ENCODE measurements around the gene USP9X. TPM values are rescaled to one million over a fixed set of nuclear protein-coding genes. Genes with fewer than 3 reads are reported as not detected.
"Not testable (repeated sequence)": the region's sequence is repeated elsewhere in the genome, so short reads cannot be mapped to it uniquely, and the experiment has no call there.

Gene USP9X
- total RNA-seq, 1 donor from 2014 or later, result 75.3 TPM

GRCh38 chrX:41110801-41111625 lies 25.8 kb downstream of the USP9X start:
- Mint-ChIP-seq H3K9me3 (ENCODE audit: low read depth) (peaks cover 10% of the 10 kb centered on the region), H3K36me3 (ENCODE audit: insufficient read depth) (peaks cover 5% of the 10 kb centered on the region), H3K27me3 (no peaks in the 10 kb centered on the region), H3K4me1 (ENCODE audit: low read depth) (peaks cover 29% of the 10 kb centered on the region), H3K4me3 (ENCODE audit: low read depth) (no peak overlapping the region), H3K27ac (no peak overlapping the region)
- DNase-seq (ENCODE audit: low spot score, unreplicated experiment), result no peak
- no peak for TF ChIP-seq CTCF (IDR thresholded peaks at IDR 0.05; ENCODE audit: unreplicated experiment)

- H3K4me3 Mint-ChIP-seq (ENCODE audit: low read depth); H3K36me3 Mint-ChIP-seq (ENCODE audit: insufficient read depth); DNase-seq (ENCODE audit: low spot score, unreplicated experiment); H3K27me3 Mint-ChIP-seq: not testable (repeated sequence)
- Mint-ChIP-seq H3K27ac (peak overlapping the region; percentile 45), H3K9me3 (ENCODE audit: low read depth) (peaks cover 10% of the 10 kb centered on the region), H3K4me1 (ENCODE audit: low read depth) (peaks cover 16% of the 10 kb centered on the region)
- TF ChIP-seq CTCF (IDR thresholded peaks at IDR 0.05; ENCODE audit: unreplicated experiment), result peak; percentile 74
Measured at GRCh38 chrX:41115104-41115425, 29.8 kb downstream of the USP9X start.

GRCh38 chrX:41116948-41117347 lies 31.7 kb downstream of the USP9X start:
- no peak for TF ChIP-seq CTCF (IDR thresholded peaks at IDR 0.05; ENCODE audit: unreplicated experiment)
- H3K9me3 Mint-ChIP-seq (ENCODE audit: low read depth), result peaks cover 9% of the 10 kb centered on the region
- no peaks in the 10 kb centered on the region for H3K27me3 Mint-ChIP-seq
- DNase-seq (ENCODE audit: low spot score, unreplicated experiment), result no peak
- H3K27ac Mint-ChIP-seq, result no peak overlapping the region
- H3K4me3 Mint-ChIP-seq (ENCODE audit: low read depth), result no peak overlapping the region
- H3K4me1 Mint-ChIP-seq (ENCODE audit: low read depth), result peaks cover 7% of the 10 kb centered on the region
- H3K36me3 Mint-ChIP-seq (ENCODE audit: insufficient read depth), result peaks cover 2% of the 10 kb centered on the region

- Mint-ChIP-seq H3K27me3 (no peaks in the 10 kb centered on the region), H3K27ac (no peak overlapping the region), H3K4me1 (ENCODE audit: low read depth) (peaks cover 9% of the 10 kb centered on the region), H3K4me3 (ENCODE audit: low read depth) (no peak overlapping the region), H3K9me3 (ENCODE audit: low read depth) (peaks cover 17% of the 10 kb centered on the region), H3K36me3 (ENCODE audit: insufficient read depth) (peaks cover 3% of the 10 kb centered on the region)
- TF ChIP-seq CTCF (IDR thresholded peaks at IDR 0.05; ENCODE audit: unreplicated experiment), result no peak
- no peak for DNase-seq (ENCODE audit: low spot score, unreplicated experiment)
Measured at GRCh38 chrX:41118156-41118555, 32.9 kb downstream of the USP9X start.

- no peak for TF ChIP-seq CTCF (IDR thresholded peaks at IDR 0.05; ENCODE audit: unreplicated experiment)
- DNase-seq (ENCODE audit: low spot score, unreplicated experiment), result no peak
- no peaks in the 10 kb centered on the region for H3K27me3 Mint-ChIP-seq
- H3K36me3 Mint-ChIP-seq (ENCODE audit: insufficient read depth), result peaks cover 7% of the 10 kb centered on the region
- H3K9me3 Mint-ChIP-seq (ENCODE audit: low read depth), result peaks cover 17% of the 10 kb centered on the region
- H3K4me3 Mint-ChIP-seq (ENCODE audit: low read depth), result no peak overlapping the region
- peaks cover 9% of the 10 kb centered on the region for H3K4me1 Mint-ChIP-seq (ENCODE audit: low read depth)
- no peak overlapping the region for H3K27ac Mint-ChIP-seq
Measured at GRCh38 chrX:41119803-41120202, 34.6 kb downstream of the USP9X start.
